Stimulated activated CD4-positive, alpha-beta T cell treated with anti-CD3 and anti-CD28 coated beads, TNF-alpha, amount 100 ng/mL, for 1 hour (primary cell): ENCODE measurements around the gene ATP1B3.
"Not testable (repeated sequence)": the region's sequence is repeated elsewhere in the genome, so short reads cannot be mapped to it uniquely, and the experiment has no call there.

Source experiments
- DNase-seq, 3 donors: peaks; one replicate each; pipeline ENCODE4 v3.0.0-alpha.2; 2020; ENCODE audit warnings: low read depth in 3 of 3, low spot score in 1 of 3

Gene ATP1B3

DNA sequence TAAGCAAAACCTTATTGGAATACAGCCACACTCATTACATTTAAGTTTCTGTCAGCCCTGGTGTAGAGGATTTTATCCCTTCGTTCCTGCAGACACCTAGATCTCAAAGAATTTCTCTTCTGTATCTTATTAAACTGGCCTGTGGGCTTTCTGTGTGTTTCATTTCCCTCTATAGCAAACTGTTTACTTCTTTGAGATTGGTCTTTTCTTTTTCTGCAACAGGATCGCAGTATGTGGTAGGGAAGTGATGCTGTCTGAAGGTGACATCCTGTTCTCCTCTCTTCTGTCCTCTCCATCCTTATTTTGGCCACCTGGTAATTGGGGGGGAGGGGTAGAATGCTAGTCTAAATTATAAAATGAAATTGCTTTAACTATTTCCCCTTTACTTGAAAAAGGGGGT lies 25.5 kb downstream of the ATP1B3 start:
- no peak for DNase-seq

DNA sequence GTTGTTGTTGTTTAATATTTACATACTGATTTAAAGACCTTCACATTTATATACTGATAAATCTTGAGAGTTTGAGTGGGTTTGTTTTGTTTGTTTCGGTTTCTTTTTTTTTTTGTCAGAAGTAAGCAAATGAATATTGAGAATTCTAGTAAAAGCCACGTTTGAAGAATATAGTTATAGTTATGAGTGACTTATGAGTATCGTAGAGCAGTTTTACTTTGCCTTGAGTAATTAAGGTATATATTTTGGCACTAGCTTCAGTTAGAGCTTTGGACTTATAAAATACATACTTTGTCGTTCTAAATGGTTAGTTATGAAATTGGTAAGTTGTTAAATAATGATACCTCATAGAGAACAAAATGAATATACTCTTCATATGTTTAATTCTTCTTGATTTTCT lies 27.8 kb downstream of the ATP1B3 start:
- DNase-seq = no peak

DNA sequence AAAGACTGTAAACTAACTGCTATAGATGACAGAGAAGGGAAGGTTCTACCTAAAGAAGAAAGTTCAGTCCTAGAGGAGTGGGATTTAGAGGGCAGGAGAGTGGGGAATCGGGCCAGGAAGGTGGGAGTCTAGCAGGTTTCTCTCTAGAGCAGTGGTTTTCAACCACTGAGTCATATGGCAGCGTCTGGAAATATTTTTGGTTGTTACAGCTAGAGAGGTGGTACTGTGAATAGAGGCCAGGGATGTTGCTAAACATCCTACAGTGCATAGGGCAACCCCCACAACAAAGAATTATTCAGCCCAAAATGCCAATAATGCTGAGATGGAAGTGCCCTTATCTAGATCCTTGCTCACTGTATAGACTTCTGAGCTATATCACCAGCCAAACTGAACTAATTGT lies 28.7 kb downstream of the ATP1B3 start:
- no peak for DNase-seq

DNA sequence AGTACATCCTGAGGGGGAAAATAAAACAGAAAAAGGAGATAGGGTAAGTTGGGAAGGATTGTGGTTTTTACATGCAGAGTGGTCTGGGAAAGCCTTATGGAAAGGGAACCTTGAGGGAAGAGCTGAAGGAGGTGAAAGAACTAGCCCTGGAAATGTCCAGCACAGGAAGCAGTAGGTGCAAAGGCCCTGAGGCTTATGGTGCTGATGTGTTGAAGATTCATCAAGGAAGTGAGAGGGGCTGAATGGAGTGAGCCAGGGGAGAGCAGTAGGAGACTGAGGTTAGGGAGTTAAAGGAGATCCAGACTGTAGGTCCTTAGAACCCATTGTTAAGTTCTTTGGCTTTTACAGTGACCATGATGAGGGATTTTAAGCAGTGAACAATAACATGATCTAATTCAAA lies 33.0 kb downstream of the ATP1B3 start:
- no peak for DNase-seq

DNA sequence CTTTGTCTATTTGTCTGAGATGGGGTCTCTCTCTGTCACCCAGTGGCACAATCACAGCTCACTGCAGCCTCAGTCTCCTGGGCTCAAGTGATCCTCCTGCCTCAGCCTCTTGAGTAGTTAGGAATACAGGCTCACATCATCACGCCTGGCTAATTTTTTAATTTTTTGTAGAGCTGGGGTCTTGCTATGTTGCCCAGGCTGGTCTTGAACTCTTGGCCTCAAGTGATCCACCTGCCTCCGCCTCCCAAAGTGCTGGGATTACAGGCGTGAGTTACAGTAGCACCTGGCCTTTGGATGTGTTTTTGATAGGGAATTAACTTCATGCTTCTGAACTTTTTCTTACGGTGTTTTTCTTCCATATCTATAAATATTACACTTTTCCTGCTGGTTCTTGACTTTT lies 33.5 kb downstream of the ATP1B3 start:
- DNase-seq = not testable (repeated sequence)

DNA sequence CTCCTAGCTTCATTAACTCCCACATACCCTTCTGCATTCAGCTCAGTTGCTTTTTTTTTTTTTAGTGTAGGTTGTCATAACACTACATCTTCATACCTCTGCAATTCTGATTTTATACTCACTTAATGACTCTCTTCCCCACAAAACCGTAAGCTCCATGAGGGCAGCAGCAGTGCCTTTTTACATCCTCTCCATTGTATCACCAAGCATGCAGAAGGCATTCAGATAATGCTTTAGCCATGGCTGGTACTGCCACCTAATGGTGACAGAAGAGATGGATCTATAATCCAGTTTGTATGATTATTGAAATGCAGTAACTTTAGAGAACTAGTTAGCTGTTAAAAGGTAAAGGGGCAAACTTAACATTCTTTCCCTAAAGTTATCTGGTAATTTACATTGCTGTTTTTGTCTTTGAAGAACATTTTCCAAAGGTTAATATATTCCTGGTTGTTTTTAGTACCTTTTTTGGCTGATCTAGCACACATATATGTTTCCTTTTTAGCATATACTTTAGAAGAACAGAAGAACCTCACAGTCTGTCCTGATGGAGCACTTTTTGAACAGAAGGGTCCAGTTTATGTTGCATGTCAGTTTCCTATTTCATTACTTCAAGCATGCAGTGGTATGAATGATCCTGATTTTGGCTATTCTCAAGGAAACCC lies 36.8 kb downstream of the ATP1B3 start:
- DNase-seq = peak in 2 of 3 donors; percentile 3 to 13

DNA sequence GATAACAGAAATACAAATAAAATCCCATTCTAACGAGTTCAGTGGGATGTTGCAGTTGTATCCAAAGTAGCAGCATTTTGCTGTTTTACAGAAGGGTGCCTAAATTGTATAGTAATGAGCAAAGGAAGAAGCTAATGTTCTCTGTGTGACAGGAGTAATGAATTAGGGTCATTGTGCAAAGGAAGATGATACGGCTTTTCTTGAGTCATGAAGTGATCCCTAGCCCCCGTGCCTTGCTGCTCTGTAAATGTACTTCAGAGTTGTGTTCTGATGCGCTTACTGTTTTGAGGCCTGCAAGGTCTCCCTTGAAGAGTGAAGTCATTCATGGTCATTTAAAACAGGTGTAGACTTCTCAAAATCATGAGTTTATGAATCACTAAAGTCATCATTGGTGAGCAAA lies 37.9 kb downstream of the ATP1B3 start:
- no peak for DNase-seq

DNA sequence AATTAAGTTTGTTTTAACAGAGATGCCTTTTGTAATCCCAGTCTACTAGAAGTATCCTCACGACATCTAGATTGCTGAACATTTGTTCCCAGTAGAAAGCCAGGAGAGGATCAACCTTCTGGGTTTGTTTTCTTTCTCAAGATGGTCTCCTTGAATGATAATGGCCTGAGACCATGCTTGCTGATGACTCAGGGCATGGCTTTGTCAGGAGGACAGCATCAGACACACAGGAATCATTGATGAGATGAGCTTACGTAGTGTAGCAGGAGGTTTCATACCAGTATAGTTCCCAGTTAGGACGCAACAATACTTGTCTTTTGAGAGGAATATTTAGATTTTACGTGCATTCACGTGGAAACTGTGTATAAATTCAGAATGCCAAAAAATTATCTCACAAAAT lies 38.6 kb downstream of the ATP1B3 start:
- DNase-seq = no peak

DNA sequence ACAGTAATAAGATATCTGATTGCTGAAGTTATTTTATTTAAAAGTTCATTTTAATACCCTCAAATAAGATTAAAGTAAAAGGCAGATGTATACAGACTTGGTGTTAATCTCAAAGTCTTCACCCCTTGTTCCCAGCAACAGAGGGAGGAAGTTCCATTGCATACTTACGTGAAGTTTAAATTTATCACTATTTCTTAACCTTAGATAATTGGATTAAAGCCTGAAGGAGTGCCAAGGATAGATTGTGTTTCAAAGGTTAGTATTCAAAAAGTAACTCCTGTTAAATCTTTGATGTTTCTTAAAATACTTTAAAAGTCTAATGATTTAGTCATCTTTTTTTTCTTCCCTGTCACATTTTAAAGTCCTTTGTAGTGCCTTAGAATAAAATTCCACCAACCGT lies 39.3 kb downstream of the ATP1B3 start:
- DNase-seq = no peak

DNA sequence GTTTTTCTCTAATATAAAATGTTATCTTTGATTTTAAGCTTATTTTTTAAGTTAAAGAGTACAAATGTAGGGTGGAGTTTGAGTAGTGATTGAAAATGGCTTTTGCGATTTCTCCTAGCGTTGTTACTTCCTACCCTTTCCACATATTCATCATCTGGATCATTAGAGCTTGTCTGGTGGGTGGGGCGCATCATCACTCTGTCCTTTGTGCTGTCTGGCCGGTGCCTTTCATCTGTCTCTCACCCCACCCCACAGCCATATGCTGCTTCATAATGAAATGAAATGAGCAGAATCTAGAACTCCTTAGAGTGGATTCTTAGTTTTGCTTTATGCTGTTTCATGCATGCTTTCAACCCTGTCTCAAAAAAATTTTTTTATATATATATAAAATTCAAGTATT lies 44.3 kb downstream of the ATP1B3 start:
- DNase-seq = no peak

DNA sequence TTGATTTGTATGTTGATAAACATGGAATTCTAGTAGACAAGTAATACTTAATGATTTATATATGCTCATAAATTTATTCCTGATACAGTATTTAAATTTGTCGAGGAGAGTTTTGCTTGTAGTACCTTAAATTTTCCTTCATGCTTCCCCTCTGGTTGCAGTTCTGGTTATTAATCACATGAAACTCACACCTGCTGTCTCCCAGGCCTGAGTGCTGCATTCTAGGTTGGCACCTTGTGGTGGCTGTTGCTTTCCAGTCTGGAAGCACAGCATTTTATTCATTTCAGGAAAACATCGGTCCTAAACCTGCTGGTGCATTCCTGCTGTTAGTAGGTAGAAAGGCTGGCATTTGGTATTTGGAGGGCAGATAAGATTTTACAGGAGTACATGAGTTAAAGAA lies 44.9 kb downstream of the ATP1B3 start:
- DNase-seq = no peak

DNA sequence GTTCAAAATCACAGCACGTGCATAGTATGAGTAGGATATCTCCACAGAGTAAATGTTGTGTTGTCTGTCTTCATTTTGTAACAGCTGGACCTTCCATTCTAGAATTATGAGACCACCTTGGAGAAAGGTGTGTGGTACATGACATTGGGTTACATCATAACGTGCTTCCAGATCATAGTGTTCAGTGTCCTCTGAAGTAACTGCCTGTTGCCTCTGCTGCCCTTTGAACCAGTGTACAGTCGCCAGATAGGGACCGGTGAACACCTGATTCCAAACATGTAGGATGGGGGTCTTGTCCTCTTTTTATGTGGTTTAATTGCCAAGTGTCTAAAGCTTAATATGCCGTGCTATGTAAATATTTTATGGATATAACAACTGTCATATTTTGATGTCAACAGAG lies 49.2 kb downstream of the ATP1B3 start:
- DNase-seq = not testable (repeated sequence)

DNA sequence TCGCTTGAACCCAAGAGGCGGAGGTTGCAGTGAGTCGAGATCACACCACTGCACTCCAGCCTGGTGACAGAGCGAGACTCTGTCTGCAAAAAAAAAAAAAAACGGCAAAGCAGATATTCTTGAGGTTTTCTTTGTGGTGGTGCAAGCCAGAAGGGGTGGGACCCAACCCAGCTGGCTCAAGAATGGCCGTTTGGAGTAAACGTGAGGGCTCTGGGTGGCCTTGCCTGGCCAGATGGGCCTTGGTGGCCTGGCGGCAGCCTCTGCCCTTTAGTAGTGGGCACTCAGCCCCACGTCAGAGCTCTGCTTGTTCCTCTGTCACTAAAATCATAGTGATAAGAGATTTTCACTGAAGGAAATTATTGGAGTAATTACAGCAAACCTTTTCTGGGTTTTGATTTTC lies 50.5 kb downstream of the ATP1B3 start:
- no peak for DNase-seq

DNA sequence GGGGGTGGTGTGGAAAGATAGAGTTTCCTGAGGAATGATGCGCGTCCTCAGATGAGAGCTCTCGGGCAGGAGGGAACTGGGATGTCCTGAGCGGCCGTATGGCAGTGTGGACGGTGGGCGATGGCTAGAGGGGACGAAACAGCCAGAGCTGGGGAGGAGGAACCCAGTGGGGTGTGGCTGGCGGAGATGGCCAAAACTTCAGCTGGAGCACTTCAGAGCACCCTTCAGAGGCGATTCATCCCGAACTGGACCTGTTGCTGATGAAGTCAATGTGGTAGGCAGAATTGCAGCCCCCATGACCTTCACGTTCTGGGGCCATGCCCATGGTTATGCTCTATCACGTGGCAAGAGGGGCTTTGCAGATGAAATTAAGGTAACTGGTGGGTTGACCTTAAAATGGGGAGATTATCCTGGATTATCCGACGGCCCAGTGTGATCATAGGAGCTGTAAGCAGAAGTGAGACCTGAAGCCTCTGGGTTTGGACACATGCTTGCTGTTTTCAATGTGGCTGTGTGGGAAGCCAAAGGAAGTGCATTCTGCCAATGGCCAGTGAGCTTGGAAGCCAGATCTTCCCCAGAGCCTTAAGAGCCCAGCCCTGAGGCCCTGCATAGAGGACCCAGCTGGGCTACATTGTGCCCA lies 52.3 kb downstream of the ATP1B3 start:
- DNase-seq = no peak

DNA sequence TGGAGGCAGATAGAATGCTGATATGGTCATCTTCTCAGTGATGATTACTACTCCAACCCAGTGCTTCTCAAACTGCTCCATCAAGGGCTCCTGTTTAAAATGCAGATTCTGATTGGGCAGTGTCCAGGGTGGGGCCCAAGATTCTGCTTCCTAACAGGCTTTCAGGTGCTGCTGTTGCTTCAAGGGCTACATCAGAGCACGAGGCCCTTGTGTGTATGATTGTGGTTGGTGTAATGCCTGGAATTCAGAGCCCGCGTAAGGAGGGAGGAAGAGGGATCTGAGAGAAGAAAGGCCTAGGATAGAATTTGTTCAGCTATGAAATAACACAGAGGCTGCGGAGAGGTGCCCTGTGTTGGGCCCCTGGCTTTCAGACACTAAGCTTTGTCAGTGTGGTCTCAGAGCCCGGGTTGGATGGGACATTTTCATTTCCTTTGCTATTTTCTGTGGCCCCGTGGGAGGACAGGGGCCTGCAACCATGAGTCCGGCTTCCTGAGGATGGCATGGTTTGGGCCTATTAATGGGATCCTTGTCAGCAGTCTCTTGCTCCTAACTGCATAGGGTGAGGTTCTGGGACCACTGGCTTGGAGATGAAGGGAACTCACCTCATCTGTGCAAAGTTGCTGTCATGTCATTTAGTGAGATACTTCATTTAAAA lies 53.0 kb downstream of the ATP1B3 start:
- no peak for DNase-seq

DNA sequence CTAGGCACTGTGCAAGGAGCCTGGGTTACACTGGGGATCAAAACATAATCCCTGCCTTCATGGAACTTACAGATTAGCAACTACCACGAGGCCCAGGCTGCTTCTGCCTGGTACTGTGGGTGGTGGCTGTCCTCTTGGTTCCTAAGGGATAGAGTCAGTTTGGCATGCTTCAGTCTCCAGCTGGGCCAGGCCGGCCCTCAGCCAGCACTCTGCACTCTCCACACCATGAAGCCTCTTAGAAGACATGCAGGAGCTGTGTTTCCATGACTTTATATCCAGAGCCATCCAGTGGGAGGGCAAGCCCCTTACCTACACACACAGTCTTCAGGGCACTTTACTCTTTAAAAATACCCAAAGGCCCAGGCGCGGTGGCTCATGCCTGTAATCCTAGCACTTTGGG lies 54.4 kb downstream of the ATP1B3 start:
- no peak for DNase-seq

DNA sequence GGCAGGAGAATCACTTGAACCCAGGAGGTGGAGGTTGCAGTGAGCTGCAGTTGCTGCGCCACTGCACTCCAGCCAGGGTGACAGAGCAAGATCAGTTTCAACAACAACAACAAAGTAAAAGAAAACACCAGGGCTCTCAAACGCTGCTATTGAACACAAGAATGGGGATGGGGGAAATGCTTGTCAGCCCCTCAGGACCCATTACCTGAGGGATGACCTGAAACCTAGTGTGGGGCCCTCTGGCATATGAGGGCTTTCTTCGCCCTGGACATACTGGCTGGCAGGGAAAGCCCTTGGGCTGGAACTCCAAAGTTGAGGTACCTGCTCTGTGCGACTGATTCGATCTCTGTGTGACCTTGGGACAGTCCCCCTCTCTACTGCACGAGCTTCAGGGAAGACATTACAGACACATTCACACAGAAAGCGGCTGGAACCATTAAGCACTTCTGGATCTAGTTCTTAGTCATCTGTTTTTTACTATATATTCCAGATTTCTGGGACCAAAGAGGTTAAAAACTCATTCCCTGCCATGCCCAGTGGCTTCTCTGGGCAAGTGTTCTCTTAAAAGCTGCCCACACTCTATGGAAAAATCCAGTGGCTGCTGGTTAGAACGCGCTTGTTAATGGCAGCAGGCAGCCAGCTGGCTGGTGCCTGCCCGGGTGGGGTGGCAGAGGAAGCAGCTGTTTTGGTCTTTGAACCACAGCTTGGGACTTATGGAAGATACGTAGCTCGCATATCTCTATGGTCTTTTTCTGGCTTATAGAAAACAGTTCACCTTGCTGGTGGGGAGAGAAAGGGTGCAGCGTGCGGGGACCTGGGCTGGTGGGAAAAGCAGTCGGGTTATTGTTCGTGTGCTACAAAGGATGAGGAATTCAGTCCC lies 57.2 kb downstream of the ATP1B3 start:
- DNase-seq = no peak

DNA sequence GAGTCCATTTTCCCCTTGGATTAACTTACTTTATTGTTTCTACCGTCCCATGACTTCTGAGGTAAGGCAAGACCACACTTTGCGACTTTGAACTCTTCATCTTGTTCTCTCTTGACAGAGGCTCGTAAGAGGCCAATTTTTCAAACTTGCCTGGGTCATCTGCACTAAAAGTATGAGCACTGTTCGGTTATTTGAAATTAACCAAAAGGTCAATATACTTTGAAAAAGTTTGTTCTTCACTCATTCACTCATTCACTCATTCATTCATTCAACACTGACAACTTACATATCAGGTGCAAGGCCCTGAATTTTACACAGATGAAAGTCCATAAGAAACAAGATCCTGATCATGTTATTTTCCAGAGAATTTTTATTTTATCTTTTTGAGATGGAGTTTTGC lies 57.9 kb downstream of the ATP1B3 start:
- DNase-seq = no peak

DNA sequence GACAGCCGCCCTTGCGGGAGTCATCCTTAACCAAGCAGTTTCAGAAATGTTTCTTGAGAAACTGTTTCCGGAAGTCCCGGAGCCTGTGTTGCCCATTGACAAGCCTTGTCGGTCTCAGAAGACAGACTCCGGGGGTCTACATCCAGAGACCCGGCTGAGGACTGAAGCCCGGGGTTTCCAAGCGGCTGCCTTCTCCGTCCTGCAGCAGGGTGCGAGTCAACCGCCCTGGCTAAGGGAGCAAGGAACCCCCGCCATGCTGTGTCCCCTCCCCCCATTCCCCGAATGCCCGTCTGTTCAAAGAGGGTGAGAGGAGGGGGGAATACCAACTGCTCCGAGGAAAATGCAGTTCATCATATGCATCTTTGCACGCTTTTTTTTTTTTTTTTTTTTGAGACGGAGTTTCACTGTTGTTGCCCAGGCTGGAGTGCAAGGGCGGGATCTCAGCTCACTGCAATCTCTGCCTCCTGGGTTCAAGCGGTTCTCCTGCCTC lies 61.6 kb downstream of the ATP1B3 start:
- no peak for DNase-seq

DNA sequence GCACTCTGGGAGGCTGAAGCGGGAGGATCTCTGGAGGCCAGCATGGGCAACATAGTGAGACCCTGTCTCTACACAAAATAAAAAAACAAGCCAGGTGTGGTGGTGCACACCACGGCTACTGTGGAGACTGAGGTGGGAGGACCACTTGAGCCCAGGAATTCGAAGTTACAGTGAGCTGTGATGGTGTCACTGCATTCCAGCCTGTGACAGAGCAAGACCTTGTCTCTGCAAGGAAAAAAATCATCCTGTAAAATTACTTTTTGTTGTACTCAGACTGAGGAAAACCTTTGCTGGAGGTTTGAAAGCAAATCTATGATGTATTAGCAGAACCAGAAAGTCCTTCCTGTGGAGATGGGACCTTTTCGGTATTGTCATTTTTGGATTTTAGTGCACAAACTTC lies 63.3 kb downstream of the ATP1B3 start:
- no peak for DNase-seq

DNA sequence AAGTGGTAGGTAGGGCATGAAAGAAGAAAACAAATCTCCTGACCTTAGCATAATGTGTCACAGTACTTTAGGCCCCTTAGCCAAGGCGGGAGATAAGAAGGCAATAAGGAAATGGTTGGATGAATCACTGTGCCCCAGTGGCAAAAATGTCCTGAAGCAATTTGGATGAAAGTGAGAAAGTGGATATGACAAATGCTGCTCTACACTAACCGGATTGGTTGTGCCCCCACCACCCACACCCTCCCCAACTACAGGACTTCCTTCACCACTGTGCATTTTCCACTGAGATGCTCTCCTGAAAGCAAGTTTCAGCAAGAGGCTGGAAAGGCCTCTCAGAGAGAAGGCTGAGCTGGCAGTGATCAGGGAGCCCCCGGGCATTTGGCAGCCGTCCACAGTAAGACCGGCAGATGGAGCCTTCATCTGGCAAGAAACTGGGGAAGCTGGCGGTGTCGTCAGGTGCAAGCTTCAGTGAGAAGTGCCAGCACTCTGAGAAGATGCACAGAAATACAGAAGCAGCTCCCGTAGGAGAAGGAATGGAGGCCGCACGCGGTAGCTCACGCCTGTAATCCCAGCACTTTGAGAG lies 63.8 kb downstream of the ATP1B3 start:
- DNase-seq = no peak
